ENCODE results near the gene SIAE.

The SIAE gene, protein sequence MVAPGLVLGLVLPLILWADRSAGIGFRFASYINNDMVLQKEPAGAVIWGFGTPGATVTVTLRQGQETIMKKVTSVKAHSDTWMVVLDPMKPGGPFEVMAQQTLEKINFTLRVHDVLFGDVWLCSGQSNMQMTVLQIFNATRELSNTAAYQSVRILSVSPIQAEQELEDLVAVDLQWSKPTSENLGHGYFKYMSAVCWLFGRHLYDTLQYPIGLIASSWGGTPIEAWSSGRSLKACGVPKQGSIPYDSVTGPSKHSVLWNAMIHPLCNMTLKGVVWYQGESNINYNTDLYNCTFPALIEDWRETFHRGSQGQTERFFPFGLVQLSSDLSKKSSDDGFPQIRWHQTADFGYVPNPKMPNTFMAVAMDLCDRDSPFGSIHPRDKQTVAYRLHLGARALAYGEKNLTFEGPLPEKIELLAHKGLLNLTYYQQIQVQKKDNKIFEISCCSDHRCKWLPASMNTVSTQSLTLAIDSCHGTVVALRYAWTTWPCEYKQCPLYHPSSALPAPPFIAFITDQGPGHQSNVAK

DNA sequence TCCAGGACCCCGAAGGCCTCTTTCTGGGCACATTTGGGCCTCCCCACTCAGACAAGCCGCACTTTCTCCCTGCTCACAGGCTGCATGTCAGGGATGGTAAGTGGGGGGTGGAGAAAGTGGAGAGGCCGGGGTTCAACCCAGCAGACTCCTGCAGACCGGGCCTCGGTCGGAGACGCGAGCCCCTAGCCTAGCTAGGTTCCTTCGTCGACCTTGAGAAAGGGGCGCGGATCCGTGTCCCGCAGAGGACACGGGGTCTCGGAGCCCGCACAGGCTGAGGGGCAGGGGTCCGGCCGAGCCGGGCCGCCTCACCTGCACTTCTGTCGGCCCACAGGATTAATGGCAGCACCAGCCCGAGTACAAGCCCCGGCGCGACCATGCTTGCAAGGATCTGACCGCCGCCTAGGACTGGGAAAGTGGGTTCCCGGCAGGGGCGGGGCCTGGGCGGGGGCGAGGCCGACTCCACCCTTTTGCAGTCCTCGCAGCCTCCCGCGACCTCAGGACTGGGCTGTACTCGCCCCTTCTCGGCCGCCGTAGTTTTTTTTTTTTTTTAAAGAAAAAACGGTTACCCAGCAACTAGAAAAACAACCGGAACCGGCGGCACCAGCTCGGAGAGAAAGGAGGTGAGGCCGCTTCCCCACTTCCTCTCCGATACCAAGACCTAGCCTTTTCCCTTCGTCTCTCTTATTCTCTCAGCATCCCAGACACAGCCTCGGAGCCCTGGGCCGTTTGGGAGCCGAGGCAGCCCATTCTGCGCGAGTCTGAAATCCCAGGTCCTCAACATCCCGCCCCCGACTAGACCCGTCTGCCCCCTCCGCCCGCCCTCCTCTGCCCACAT lies at the start of gene SIAE, which contains the start of gene SPA17:
Gene SIAE, minus strand, starts transcription at position 407 of the 835 bp plus-strand sequence. Its CDS starts 31 bp downstream, at position 376.
Gene SPA17, plus strand, starts transcription at position 572 of the 835 bp plus-strand sequence. CDS start 1,361 bp downstream, outside the sequence.
- peak; percentile 96 for DNase-seq

DNA sequence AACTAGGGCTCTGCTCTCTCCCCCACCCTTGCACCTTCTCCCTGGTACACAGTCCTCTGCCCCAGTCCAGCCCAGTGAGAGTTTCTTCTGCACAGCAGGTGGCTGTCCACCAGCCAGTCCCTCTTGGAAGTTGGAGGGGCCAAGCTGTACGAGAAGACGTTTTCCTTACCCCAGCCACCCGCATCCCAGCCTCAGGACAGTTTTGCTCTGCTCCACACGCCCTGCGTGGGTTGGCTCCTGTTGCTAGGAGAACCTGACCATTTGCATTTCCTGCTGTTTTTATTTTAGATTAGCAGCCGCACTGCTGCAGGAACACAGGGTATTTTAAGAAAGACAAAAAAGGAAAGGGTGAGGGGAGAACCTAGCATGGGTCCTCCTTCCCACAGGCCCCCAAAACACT lies 48.6 kb upstream of the SIAE start:
- DNase-seq = no peak

DNA sequence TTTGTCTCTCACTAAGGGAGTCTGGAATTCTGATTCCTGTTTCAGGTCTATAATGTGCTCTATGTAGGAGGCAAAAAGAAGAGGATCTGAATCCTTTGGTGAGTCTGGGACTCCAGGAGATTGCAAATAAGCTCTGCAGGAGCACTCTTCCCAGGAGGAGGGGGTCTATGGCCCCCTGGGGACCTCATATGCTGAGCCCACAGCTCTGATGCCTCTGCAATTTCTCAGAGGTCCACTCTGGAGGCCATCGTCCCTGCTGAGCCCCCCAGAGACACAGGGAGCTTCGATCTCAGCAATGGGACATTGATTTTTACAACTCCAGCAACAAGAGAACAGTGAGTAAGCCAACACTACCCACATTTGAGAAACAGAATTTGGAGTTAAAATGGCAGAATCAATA lies 46.0 kb upstream of the SIAE start:
- no peak for DNase-seq

DNA sequence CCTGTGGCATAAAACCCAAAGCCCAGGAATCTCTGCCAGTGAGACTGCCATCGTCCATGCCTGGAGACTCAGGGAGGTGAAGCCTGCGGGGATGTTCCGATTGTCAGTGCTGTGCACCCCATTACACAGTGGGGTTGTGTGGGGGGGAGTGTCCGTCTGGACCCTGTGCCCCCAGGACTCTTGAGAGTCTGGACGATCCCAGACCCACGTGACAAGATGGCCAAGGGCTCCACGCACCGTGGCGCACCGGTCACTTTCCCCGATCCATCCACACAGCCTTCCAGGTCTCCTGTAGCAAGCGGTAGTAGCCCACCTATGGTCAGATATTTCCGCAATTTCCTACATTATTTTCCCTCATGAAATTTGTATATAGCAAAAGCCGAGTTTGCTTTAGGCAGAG lies 45.3 kb upstream of the SIAE start:
- DNase-seq = no peak

DNA sequence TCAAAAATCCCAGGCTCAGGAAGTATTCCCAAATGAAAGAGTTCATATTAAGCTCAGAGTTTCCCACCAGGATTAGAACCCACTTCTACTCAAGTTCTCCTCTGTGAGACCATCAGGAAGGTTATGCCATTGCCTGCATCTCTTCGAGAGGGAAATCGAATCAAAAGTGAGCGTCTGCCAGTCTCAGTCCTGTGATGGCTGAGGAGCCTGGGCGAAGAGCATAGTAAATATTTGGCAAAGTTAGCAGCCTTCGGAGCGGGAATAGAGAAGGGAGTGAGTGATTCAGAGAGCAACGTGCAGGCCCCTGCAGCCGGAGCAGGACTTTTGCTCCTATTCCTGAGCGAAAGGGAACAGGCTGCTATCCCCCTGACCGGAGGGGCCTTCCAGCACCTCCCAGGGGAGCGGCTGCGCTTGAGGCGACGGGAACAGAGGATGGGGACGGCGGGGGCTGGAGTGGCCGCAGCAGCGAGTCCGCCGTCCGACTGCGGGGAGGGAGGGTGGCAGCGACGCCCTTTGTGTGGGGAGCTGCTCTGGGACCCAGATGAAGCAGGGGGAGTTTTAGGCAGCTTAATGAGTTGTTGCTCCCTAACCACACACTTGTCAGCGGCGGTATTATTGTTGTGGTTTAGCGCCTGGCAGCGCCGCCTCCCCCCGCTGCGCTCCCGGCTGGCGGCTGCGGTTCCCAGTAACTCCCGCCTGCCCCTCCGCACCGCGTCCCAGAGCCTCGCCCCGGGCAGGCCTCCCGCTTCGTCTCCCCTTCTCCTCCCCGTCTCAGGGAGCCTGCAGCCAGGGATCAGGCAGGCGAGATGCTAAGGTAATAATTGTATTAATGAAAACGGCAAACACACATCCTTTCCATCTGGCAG lies 44.5 kb upstream of the SIAE start:
- peak; percentile 26 for DNase-seq

DNA sequence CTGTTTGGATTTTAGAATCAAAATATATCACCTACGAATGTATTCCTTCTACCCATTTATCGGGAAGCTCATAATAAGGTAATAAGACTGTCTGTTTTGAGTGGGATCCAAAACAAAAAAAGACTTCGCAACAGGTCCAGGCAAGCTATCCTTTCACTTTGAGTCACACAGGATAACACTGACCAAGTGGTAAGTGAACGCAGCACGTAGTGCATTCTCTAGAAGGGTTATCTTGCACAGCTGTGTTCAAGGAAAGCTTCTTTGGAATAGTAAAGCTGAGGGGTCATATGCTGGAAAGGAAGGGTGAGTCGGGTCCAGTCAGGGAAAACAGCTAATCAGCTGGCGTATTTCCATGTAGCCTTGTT lies 43.9 kb upstream of the SIAE start:
- DNase-seq = no peak

DNA sequence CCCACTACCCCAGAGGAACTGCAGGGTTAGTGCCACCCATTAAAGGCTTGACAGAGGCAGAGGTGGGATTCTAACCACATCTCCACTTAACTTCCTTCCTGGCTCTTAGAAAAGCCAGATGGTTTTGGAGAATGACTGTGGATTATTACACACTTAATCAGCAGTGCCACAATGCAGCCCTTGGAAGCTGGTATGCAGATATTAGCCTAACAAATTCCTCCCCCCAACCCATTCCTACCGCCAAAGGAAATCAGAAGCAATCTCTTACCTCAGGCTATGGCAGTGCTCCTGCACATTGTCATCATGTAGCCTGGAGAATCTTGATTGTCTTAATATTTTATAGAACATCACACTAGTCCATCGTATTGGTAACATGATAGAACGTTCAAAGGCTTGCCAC lies 43.1 kb upstream of the SIAE start:
- peak; percentile 38 for DNase-seq

DNA sequence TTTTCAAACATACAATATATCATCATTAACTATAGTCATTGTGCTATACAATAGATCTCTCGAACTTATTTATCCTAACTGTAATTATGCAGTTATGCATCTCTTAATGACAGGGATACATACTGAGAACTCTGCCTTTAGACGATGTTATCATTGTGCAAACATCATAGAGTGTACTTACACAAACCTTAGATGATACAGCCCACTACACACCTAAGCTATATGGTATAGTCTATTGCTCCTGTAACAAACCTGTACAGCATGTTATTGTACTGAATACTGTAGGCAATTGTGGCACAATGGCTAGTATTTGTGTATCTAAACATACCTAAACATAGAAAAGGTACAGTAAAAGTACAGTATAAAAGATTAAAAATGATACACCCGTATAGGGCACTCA lies 38.9 kb upstream of the SIAE start:
- no peak for DNase-seq

DNA sequence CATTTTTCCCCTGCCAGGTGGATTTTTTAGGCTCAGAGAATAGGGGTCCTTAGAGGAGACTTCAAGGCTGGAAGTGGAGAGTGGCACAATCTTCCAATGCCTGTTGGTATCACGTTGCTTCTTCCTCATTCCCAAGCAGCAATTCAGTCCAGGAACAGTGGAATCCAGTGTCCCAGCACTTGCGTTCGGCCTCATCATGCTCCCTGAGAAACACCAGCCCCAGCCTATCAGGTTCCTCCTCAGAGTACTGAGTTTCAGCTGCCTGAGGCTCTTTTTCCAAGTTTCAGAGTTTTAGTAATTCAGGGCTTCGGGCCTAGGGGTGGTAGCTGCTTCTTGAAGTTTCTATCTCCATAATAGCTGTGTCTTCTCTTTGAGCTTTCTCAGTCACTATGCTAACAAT lies 34.3 kb upstream of the SIAE start:
- no peak for DNase-seq

DNA sequence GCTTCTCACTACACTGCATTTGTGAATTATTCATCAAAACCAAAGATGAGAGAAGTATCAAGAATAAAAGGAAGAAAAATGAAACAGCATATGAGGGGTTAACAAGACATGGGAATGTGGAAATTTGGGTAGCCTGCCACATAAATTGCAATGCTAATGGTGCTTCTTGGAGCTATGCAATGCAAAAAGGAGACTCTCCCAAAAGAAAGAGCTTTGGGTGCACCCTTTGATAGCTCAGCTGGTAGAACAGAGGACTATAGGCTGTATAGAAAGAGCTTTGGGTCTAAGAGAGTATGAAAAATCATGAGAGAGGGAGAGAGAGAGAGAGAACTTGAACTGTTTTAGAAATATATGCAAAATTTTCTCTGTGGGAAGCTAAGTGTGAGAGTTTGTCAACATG lies 26.5 kb upstream of the SIAE start:
- no peak for DNase-seq

DNA sequence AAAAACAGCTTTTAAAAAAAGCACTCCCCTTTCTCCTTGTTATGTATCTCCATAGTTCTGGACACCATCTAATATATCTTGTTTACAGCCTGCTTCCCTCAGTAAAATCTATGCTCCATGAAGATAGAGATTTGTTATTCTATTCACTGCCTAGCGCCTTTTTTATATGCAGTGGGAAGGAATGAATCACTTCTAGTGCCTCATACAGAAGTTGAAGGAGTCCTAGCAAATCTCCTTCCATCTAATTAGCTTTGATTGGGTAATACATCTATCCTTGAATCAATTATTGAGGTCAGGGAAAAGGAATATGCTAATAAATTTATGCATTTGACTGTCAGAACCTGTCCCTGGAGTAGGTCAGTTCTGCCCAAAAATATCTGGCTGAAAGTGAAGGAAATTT lies 26.0 kb upstream of the SIAE start:
- DNase-seq = no peak

DNA sequence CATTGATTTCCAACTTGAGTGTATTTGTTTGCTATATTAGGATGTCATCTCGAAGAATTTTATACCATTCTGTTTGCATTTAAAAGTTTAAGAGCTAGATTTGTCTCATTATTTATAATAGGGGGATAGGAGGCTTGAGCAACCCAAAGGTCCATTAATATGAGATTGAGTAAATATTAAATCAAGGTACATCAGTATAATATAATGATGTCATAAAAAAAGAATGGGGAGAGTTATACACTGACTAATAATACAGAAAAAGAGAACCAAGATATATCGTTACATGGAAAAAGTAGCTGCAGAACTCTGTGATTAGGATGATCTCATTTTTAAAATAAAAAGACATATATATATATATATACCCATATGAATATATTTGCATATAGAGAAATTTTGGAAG lies 19.6 kb upstream of the SIAE start:
- no peak for DNase-seq

DNA sequence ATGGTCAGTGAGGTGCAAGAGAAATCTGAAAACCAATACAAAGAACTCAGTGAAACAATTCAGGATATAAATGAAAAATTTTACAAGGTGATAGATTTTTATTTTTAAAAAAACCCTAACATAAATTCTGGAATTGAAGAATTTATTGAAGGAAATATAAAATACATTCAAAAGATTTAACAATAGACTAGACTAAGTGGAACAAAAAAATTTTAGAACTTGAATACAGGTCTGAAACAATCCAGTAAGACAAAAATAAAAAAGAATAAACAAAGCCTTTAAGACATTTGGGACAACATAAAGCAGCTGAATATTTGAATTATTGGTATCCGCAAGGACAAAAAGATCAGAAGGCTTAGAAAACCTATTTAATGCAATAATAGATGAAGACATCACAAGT lies 8.9 kb upstream of the SIAE start:
- DNase-seq = no peak

DNA sequence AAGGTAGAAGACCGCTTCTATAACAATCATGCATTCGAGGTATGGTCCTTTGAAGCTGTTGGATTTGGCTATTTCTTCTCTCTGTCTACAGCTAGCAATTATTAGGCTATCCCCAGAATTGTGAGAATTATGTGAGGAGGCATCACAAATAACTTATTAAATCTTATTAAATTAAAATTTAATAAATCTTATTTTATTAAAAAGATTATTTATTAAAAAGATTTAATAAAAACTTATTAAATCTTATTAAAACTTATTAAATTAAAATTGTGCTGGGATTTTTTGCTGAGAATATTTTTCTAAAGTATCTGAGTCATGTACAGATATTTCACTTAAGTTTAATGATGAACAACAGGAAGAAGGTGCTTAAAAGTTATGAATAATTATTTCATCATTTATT lies 7.9 kb upstream of the SIAE start:
- DNase-seq = no peak

DNA sequence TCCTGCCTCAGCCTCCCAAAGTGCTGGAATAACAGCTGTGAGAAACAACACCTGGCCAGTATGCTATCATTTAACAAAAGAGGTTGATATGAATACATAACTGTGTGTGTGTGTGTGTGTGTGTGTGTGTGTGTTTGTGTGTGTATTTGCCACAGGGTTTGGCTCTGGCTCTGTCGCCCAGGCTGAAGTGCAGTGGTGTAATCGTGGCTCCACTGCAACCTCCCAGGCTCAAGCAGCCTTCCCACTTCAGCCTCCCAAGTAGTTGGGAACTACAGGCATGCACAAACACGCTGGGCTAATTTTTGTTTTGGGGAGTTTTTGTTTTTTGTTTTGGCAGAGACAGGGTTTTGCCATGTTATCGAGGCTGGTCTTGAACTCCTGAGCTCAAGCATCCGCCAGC lies 4.9 kb upstream of the SIAE start:
- DNase-seq = no peak

DNA sequence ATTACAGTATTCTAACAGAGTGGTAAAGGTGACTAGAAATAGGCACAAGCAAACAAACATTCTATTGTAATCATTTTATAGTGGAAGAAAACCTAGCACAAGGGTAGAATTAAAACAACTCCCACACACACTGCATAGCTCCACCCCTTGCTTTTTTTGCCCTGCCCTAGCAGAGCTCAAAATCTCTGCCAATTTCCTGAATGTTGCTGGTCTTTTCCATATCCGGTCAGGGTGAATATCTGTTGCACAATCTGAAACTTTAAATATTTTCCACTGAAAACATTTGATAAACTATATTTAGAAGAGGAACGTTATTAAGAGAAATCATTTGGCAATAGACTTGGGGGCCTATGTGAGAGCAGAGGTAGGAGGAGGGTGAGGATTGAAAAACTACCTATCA lies 2.8 kb upstream of the SIAE start:
- DNase-seq = peak; percentile 16

DNA sequence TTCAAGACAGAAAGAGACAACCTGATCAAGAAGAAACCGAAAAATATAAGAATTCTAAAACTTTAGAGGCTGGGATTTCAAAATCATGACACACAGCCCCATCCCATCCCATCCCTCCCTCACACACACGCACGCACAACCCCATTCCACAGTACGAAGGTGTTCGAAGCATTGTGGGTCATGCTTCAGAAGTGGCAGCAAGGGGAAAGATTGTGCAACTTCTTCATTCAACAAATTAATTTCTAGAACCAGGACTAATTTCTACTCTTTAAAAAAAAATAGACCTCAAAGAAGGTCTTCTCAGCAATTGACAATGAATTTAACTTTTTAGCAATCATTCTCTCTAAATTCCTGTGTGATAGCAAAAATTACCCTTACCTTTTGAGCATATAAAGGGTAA lies 1.0 kb upstream of the SIAE start:
- no peak for DNase-seq

DNA sequence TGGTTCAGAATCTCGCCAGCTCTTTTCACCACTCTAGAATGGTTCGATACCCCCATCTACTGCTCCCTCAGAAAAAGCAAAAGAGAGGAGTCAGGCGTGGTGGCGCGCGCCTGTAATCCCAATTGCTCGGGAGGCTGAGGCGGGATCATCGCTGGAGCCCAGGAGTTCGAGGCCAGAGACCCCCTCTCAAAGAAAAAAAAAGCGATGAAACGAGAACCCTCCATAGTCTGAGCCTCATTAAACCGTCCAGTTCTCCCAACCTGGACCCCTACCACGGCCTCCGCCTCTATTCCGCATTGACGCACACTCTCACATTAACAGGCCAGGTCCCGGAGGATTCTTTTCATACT lies 604 bp upstream of the SIAE start:
- DNase-seq = no peak

DNA sequence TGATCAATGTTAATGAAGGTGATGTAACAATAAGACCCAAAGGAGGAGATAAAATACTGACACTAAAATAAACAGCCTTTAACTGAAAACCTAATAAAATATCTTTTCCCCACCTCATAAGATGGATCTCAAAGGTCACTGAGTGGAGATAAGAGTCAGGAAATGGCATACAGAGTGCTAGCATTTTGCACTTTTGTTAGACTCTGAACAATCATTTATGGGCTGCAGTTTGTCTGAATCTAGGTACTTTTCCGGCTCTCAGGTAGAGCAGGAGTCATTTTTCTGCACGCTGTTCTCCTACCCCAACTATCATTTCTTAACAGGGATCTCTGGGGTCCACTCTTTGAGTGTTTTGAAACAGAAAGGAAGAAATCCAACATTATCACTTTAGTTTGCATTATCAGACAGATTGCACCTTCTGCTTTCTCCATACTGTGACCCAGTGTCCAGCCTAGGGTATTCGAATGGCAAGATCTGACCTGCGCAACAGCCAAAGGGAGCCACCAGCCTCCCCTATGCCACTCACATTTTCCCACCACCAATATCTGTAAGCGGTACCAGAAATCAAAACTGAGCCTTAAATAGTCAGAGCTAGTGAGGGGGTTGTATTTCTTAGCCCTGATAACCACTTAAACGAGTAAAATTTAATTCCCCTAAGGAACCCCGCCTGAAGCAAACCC lies 863 bp downstream of the SIAE start:
- no peak for DNase-seq

DNA sequence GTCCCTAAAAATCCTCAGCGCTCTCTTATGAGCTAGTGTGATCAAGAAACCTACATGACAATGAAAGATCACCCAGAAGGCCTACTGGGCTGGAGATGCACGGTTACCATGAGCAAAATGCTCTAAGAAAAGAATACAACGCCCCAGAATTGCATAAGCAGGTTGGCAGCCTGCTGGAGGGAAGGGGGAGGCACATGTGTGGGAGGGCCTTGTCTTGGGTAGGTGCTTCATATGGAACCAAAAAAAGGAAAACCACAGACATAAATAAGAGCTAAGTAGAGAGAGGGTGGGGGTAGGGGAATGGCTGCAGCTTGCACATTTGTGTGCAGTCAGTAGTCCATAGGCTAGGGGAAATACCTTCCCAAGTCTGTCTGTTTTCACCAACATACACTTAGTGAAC lies 2.8 kb downstream of the SIAE start:
- peak; percentile 21 for DNase-seq

DNA sequence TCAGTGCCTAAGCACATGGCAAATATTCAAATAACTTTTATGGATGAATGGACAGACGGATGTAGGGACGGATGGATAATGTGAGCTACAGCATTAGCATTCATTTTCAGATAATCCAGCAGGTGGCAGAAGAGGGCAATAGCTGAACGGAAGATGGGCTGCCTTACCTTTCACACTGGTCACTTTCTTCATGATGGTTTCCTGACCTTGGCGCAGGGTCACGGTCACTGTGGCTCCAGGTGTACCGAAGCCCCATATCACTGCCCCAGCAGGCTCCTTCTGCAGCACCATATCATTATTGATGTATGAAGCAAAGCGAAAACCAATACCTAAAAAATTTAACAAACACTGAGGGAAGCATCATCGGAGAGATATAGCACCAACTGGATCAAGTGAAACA lies 4.3 kb downstream of the SIAE start:
- peak; percentile 33 for DNase-seq

DNA sequence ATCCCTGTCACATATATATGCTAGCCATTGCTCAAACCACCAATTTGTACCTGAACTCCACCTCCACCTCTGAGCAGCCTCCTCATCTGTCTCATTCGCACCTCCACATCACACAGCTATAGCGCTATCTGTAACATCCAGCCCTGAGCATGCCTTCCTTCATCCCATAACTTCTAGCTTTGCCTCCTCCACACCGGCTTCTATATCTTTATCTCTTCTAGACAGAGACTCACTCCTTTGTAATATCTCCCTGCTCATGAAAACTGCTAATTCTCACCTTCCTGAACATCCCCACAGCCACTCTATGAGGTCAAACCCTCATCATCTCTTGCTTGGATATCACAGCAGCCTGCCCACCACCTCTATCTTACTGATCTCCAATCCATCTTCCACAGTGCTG lies 5.9 kb downstream of the SIAE start:
- no peak for DNase-seq

DNA sequence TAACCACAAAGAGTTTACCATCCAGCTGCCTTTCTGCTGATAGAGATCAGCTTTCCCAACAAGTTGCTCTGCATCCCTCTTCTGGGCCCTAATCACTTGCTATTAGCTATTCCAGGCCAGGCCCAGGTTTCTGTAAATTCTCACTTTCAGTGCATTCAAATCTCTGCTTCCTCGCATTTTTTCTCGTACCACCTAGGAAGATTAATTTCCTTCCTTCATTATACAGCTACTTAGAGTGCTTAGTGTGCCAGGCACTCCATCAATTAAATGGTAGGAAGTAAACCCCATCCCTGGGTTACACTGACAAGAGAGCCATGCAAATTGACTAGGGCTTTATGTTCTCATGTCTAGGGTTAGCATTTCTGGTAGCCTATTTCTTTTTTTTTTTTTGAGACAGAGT lies 9.7 kb downstream of the SIAE start:
- no peak for DNase-seq
